Esophagus muscularis mucosa (tissue), 4 donors: ENCODE data around the gene ADAMTS17. TPM values are rescaled to one million over a fixed set of nuclear protein-coding genes. Genes with fewer than 3 reads are reported as not detected.

ENCODE experiments used
- DNase-seq: peaks from one replicate; pipeline ENCODE4 v3.0.0-alpha.2; 2017; ENCODE audit errors: extremely low spot score
- H3K27ac ChIP-seq, 4 donors: fragments of 200-600 bp; sonication (generic); replicated peaks in 1 of 4; 1 replicate in 3 of 4; 2 replicates in 1 of 4; pipeline ENCODE4 v1.5.1; 2016 to 2019; ENCODE audit warnings: mild to moderate bottlenecking in 1 of 4
- H3K27me3 ChIP-seq, 4 donors: fragments of 200-600 bp; sonication (generic); one replicate each; pipeline versions ENCODE4 v1.5.1 to v1.6.0; 2016 to 2019
- H3K36me3 ChIP-seq, 4 donors: fragments of 200-600 bp; sonication (generic); one replicate each; pipeline ENCODE4 v1.5.1; 2016 to 2019
- H3K4me1 ChIP-seq, 4 donors: fragments of 200-600 bp; sonication (generic); one replicate each; pipeline ENCODE4 v1.5.1; 2016 to 2019
- H3K4me3 ChIP-seq, 4 donors: fragments of 200-600 bp; sonication (generic); 1 replicate in 2 of 4; 2 replicates in 2 of 4; pipeline ENCODE4 v1.5.1; 2016 to 2019; ENCODE audit warnings: mild to moderate bottlenecking in 4 of 4, moderate library complexity in 1 of 4
- H3K9me3 ChIP-seq, 4 donors: fragments of 200-600 bp; sonication (generic); 1 replicate in 3 of 4; 2 replicates in 1 of 4; pipeline ENCODE4 v1.5.1; 2016 to 2019
- EP300 ChIP-seq: sonication (generic); formaldehyde crosslinking; IDR thresholded peaks from one replicate; pipeline ENCODE4 v1.6.1; 2017; ENCODE audit warnings: antibody characterized with exemption
- POLR2A ChIP-seq: fragments of 450-650 bp; IDR thresholded peaks from one replicate; pipeline ENCODE4 v1.6.1; 2017; ENCODE audit warnings: antibody characterized with exemption, moderate library complexity, mild to moderate bottlenecking, low read depth
- POLR2AphosphoS5 ChIP-seq, 2 donors: sonication (generic); formaldehyde crosslinking; IDR thresholded peaks; one replicate each; pipeline ENCODE4 v1.6.1; 2017; ENCODE audit warnings: antibody characterized with exemption in 2 of 2
- WGBS: methylation state at CpG from one replicate; pipeline ENCODE4 v1.1.5; 2018; 5-methylcytosine and 5-hydroxymethylcytosine counted together
- intact Hi-C: fragments of 100-400 bp; cut with DNase I; formaldehyde crosslinking; loops from one replicate; pipeline ENCODE4 v1.15.1; 2023
- total RNA-seq, 4 donors: library from RNA; depleted of rRNA; stranded (reverse); fragments of >200 nt; gene quantifications; one replicate each; pipeline versions ENCODE4 v1.1.0 to v1.2.1, GENCODE V29; 2016
- TF ChIP-seq, protein P1 (sequence below), 3 experiments: fragments of 200-600 bp in 2 of 3; fragments of 450-650 bp in 1 of 3; sonication (generic) in 2 of 3; IDR thresholded peaks; one replicate each; pipeline ENCODE4 v1.5.1; 2017 to 2019; ENCODE audit warnings: antibody characterized with exemption in 3 of 3, mild to moderate bottlenecking in 2 of 3, moderate library complexity in 1 of 3

ADAMTS17 gene
- total RNA-seq, 4 donors from 2014 or later = 5.3 to 12.0 (median 6.6) TPM

DNA sequence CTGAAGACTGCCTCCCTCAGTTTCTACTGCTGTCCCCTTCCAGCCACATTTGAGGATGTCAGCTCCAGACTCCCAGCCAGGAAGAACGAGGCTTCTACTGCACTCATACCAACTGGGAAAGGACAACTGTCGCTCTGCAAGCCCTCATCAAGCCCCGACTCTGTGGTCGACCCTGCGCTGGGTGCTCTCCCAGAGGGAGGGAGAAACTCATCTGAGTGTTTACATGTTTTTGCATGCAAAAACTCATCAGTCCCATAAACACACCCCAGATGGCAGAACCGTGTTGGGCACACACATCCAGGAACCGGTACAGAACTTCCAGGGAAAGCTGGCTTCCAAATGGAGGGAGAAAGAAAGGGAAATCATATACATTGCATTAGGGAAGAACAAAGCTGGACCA, 43.5 kb downstream of the ADAMTS17 start:
- DNase-seq = peak; percentile 72
- Histone ChIP-seq H3K27me3 (no peaks in the 10 kb centered on the region), H3K4me1 (no peaks in the 10 kb centered on the region), H3K36me3 (no peaks in the 10 kb centered on the region), H3K4me3 (no peak overlapping the region), H3K27ac (no peak overlapping the region), H3K9me3 (peaks cover 0 to 17% (median 6%) of the 10 kb centered on the region in 4 donors)
- intact Hi-C loops = no loop called here
- WGBS = 86% methylated on average over 7 of the region's 7 CpGs
- TF ChIP-seq POLR2A (no peak), EP300 (no peak), POLR2AphosphoS5 (IDR thresholded peaks at IDR 0.05) (no peak)
- TF ChIP-seq, protein P1, sequence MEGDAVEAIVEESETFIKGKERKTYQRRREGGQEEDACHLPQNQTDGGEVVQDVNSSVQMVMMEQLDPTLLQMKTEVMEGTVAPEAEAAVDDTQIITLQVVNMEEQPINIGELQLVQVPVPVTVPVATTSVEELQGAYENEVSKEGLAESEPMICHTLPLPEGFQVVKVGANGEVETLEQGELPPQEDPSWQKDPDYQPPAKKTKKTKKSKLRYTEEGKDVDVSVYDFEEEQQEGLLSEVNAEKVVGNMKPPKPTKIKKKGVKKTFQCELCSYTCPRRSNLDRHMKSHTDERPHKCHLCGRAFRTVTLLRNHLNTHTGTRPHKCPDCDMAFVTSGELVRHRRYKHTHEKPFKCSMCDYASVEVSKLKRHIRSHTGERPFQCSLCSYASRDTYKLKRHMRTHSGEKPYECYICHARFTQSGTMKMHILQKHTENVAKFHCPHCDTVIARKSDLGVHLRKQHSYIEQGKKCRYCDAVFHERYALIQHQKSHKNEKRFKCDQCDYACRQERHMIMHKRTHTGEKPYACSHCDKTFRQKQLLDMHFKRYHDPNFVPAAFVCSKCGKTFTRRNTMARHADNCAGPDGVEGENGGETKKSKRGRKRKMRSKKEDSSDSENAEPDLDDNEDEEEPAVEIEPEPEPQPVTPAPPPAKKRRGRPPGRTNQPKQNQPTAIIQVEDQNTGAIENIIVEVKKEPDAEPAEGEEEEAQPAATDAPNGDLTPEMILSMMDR (IDR thresholded peaks at IDR 0.05) = no peak

DNA sequence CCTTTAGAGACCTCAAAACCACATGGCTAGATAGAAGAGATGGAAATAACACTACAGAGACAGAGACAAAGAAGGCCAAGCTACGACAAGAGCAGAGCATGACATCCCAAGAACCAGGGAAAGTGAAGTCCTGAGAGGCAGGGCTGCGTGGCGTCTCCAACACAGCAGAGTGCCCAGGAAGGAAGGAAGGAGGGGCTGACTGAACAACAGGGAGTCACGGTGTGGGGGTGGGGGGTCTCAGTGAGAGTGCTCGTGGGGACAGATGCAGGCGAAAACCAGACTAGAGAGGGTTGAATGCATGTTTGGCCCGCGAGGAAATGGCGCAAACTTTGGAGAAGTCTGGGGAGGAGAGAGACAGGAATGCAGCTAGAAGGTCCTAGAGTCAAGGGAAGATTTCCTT, 44.0 kb downstream of the ADAMTS17 start:
- Histone ChIP-seq H3K27ac (no peak overlapping the region), H3K4me1 (no peaks in the 10 kb centered on the region), H3K9me3 (peaks cover 0 to 17% (median 6%) of the 10 kb centered on the region in 4 donors), H3K36me3 (no peaks in the 10 kb centered on the region), H3K27me3 (no peaks in the 10 kb centered on the region), H3K4me3 (no peak overlapping the region)
- TF ChIP-seq POLR2AphosphoS5 (IDR thresholded peaks at IDR 0.05) (no peak), POLR2A (no peak)
- TF ChIP-seq, protein P1 (IDR thresholded peaks at IDR 0.05) = no peak
- intact Hi-C loops = no loop called here
- DNase-seq = peak; percentile 42
- 76% methylated on average over 9 of the region's 9 CpGs for WGBS

DNA sequence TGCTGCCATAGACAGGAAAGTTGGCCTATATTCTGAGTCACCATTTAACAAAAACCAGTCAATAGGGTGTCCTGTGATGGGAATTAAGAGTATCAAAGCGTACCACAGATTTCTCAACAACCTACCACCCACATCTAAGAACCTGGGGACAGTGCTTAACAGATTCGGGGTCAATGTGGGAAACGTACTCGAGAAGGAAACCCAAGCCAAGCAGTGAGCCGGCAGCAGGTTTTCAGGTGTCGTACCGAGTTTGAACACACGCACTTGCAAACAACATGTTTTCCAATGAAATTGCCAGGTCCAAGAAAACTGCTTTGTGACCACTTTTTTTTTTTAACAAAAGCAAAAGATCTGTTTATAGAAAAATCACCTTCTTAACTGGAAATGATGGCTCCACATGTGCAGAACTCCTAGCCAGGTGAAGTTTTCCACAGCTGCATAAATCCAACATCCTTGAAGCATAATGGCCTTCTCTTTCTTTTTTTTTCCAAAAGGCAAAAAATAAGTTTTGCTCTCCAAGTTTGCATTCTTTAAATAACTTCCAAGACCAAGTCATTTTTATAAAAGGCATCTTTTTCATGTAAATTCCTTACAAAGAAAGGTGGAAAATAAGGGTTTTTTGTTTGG, 45.7 kb downstream of the ADAMTS17 start:
- H3K36me3 ChIP-seq = no peaks in the 10 kb centered on the region
- H3K27me3 ChIP-seq = no peaks in the 10 kb centered on the region
- H3K27ac ChIP-seq = no peak overlapping the region
- H3K9me3 ChIP-seq = peaks cover 0 to 13% (median 5%) of the 10 kb centered on the region in 4 donors
- DNase-seq = peak; percentile 70
- WGBS = 96% methylated on average over 8 of the region's 8 CpGs
- intact Hi-C loops = no loop called here
- no peak for TF ChIP-seq POLR2A
- no peak for TF ChIP-seq POLR2AphosphoS5 (IDR thresholded peaks at IDR 0.05)
- no peak for TF ChIP-seq EP300
- TF ChIP-seq, protein P1 (IDR thresholded peaks at IDR 0.05) = no peak
- no peak overlapping the region for H3K4me3 ChIP-seq
- no peaks in the 10 kb centered on the region for H3K4me1 ChIP-seq

DNA sequence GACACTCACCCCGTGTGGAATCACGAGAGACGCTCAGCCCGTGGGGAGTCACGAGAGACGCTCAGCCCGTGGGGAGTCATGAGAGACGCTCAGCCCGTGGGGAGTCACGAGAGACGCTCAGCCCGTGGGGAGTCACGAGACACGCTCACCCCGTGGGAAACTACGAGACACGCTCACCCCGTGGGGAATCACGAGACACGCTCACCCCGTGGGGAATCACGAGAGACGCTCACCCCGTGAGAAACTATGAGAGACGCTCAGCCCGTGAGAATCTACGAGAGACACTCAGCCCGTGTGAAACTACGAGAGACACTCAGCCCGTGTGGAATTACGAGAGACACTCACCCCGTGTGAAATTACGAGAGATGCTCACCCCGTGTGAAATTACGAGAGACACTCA, 49.8 kb downstream of the ADAMTS17 start:
- H3K36me3 ChIP-seq = no peaks in the 10 kb centered on the region
- 93% methylated on average over 35 of the region's 35 CpGs for WGBS
- H3K27ac ChIP-seq = no peak overlapping the region
- intact Hi-C loops = no loop called here
- no peaks in the 10 kb centered on the region for H3K9me3 ChIP-seq
- peak; percentile 55 for DNase-seq
- H3K27me3 ChIP-seq = no peaks in the 10 kb centered on the region
- TF ChIP-seq, protein P1 (IDR thresholded peaks at IDR 0.05) = no peak
- TF ChIP-seq POLR2AphosphoS5 (IDR thresholded peaks at IDR 0.05) = no peak
- no peak for TF ChIP-seq POLR2A
- TF ChIP-seq EP300 = no peak
- no peaks in the 10 kb centered on the region for H3K4me1 ChIP-seq
- no peak overlapping the region for H3K4me3 ChIP-seq

DNA sequence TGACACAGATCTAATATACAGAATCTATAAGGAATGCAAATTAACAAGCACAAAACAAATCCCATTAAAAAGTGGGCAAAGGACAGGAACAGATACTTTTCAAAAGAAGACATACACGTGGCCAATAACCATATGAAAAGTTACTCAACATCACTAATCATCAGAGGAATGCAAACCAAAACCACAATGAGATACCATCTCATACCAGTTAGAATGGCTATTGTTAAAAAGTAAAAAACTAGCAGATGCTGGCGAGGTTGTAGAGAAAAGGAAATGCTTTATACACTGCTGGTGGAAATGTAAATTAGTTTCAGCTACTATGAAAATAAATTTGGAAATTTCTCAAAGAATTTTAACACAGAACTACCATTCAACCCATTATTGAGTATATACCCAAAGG, 50.7 kb downstream of the ADAMTS17 start:
- Histone ChIP-seq H3K9me3 (no peaks in the 10 kb centered on the region), H3K4me3 (no peak overlapping the region), H3K27me3 (no peaks in the 10 kb centered on the region), H3K36me3 (no peaks in the 10 kb centered on the region), H3K27ac (no peak overlapping the region), H3K4me1 (peaks cover 0 to 3% (median under 1%) of the 10 kb centered on the region in 4 donors)
- intact Hi-C loops = no loop called here
- no peak for DNase-seq
- TF ChIP-seq POLR2AphosphoS5 (IDR thresholded peaks at IDR 0.05) (no peak), EP300 (no peak), POLR2A (no peak)
- 69% methylated on average over 2 of the region's 2 CpGs for WGBS
